ENCODE results near the gene CCAR1.
"Not testable (repeated sequence)": the region's sequence is repeated elsewhere in the genome, so short reads cannot be mapped to it uniquely, and the experiment has no call there.

The CCAR1 gene

GRCh38 chr10:68829952-68830351 lies 108.9 kb downstream of the CCAR1 start:
- no peak for DNase-seq

- no peak for DNase-seq
Measured at GRCh38 chr10:68831961-68832455, 111.0 kb downstream of the CCAR1 start.

GRCh38 chr10:68832601-68833000 lies 111.6 kb downstream of the CCAR1 start:
- no peak for DNase-seq

- DNase-seq, result no peak
Measured at GRCh38 chr10:68837626-68838322, 116.7 kb downstream of the CCAR1 start.

GRCh38 chr10:68840650-68841049 lies 119.6 kb downstream of the CCAR1 start:
- DNase-seq, result not testable (repeated sequence)
